ENCODE measurements around the gene MTNR1B.

MTNR1B gene

GRCh38 chr11:92993004-92993403, 23.6 kb downstream of the MTNR1B start:
- Histone ChIP-seq H3K23ac (ENCODE audit: low read depth, low read length, poor library complexity) (no peak overlapping the region), H4K91ac (ENCODE audit: low read depth, low read length, poor library complexity) (no peak overlapping the region), H3K4me2 (ENCODE audit: insufficient read depth, low read length, poor library complexity, severe bottlenecking) (no peak overlapping the region), H4K8ac (ENCODE audit: low read depth, low read length) (no peak overlapping the region), H3K27me3 (ENCODE audit: control insufficient read depth in 3 of 3, insufficient read depth in 3 of 3, low read depth in 1 of 3, low read length in 3 of 3) (no peaks in the 10 kb centered on the region), H2BK5ac (ENCODE audit: low read length) (no peak overlapping the region), H3K36me3 (replicated peaks in 1 of 2; ENCODE audit: control insufficient read depth in 2 of 2, insufficient read depth in 2 of 2, low read length in 2 of 2) (no peaks in the 10 kb centered on the region), H2BK15ac (ENCODE audit: low read length) (no peak overlapping the region), H2BK12ac (ENCODE audit: low read length) (no peak overlapping the region), H3K4ac (ENCODE audit: low read length) (no peak overlapping the region), H3K4me1 (ENCODE audit: control insufficient read depth in 2 of 2, insufficient read depth in 1 of 2, low read depth in 1 of 2, low read length in 2 of 2) (no peaks in the 10 kb centered on the region), H3K14ac (ENCODE audit: low read length) (no peak overlapping the region), H3K9ac (ENCODE audit: low read depth, low read length, poor library complexity) (no peak overlapping the region), H3K4me3 (ENCODE audit: low read length in 2 of 2) (no peak overlapping the region), H2BK120ac (ENCODE audit: low read depth, low read length) (no peak overlapping the region), H2AFZ (ENCODE audit: low read length) (no peak overlapping the region), H3K18ac (ENCODE audit: low read length) (no peak overlapping the region), H2AK5ac (ENCODE audit: low read depth, low read length) (no peak overlapping the region), H3K9me3 (replicated peaks in 1 of 2; ENCODE audit: control insufficient read depth in 2 of 2, insufficient read depth in 1 of 2, low read depth in 1 of 2, low read length in 2 of 2) (peaks cover 3% of the 10 kb centered on the region in 2 donors), H3K27ac (replicated peaks; ENCODE audit: low read length) (no peak overlapping the region), H3K79me1 (ENCODE audit: low read depth, low read length) (no peaks in the 10 kb centered on the region)
- no peak for DNase-seq (ENCODE audit: low spot score)

- WGBS, 2 donors (ENCODE audit: extremely low coverage in 2 of 2, insufficient read length in 2 of 2, insufficient replicate concordance in 1 of 2) = no CpG with 5 or more reads among the region's 2 CpGs
- Histone ChIP-seq H3K23ac (ENCODE audit: low read depth, low read length, poor library complexity) (no peak overlapping the region), H3K79me1 (ENCODE audit: low read depth, low read length) (no peaks in the 10 kb centered on the region), H3K4me2 (ENCODE audit: insufficient read depth, low read length, poor library complexity, severe bottlenecking) (no peak overlapping the region), H2BK12ac (ENCODE audit: low read length) (no peak overlapping the region), H3K9me3 (replicated peaks in 1 of 2; ENCODE audit: control insufficient read depth in 2 of 2, insufficient read depth in 1 of 2, low read depth in 1 of 2, low read length in 2 of 2) (peaks cover 0 to 2% of the 10 kb centered on the region in 2 donors), H3K4ac (ENCODE audit: low read length) (no peak overlapping the region), H4K91ac (ENCODE audit: low read depth, low read length, poor library complexity) (no peak overlapping the region), H3K27me3 (ENCODE audit: control insufficient read depth in 3 of 3, insufficient read depth in 3 of 3, low read depth in 1 of 3, low read length in 3 of 3) (no peaks in the 10 kb centered on the region), H3K14ac (ENCODE audit: low read length) (no peak overlapping the region), H4K8ac (ENCODE audit: low read depth, low read length) (no peak overlapping the region), H3K36me3 (replicated peaks in 1 of 2; ENCODE audit: control insufficient read depth in 2 of 2, insufficient read depth in 2 of 2, low read length in 2 of 2) (no peaks in the 10 kb centered on the region), H3K18ac (ENCODE audit: low read length) (no peak overlapping the region), H2BK120ac (ENCODE audit: low read depth, low read length) (no peak overlapping the region), H2BK15ac (ENCODE audit: low read length) (no peak overlapping the region), H2AFZ (ENCODE audit: low read length) (peak overlapping the region; percentile 15), H3K4me3 (ENCODE audit: low read length in 2 of 2) (no peak overlapping the region), H2BK5ac (ENCODE audit: low read length) (no peak overlapping the region), H3K27ac (replicated peaks; ENCODE audit: low read length) (no peak overlapping the region), H2AK5ac (ENCODE audit: low read depth, low read length) (no peak overlapping the region), H3K4me1 (ENCODE audit: control insufficient read depth in 2 of 2, insufficient read depth in 1 of 2, low read depth in 1 of 2, low read length in 2 of 2) (peaks cover 1 to 4% of the 10 kb centered on the region in 2 donors), H3K9ac (ENCODE audit: low read depth, low read length, poor library complexity) (no peak overlapping the region)
- no peak for DNase-seq (ENCODE audit: low spot score)
These were observed 31.3 kb downstream of the MTNR1B start for GRCh38 chr11:93000511-93001476.

- H3K79me1 ChIP-seq (ENCODE audit: low read depth, low read length) = no peaks in the 10 kb centered on the region
- no peak overlapping the region for H4K8ac ChIP-seq (ENCODE audit: low read depth, low read length)
- no peak overlapping the region for H2BK120ac ChIP-seq (ENCODE audit: low read depth, low read length)
- H3K4me2 ChIP-seq (ENCODE audit: insufficient read depth, low read length, poor library complexity, severe bottlenecking) = no peak overlapping the region
- no peak overlapping the region for H2AK5ac ChIP-seq (ENCODE audit: low read depth, low read length)
- H3K9me3 ChIP-seq (replicated peaks in 1 of 2; ENCODE audit: control insufficient read depth in 2 of 2, insufficient read depth in 1 of 2, low read depth in 1 of 2, low read length in 2 of 2) = peaks cover 0 to 2% of the 10 kb centered on the region in 2 donors
- H2BK15ac ChIP-seq (ENCODE audit: low read length) = no peak overlapping the region
- no peak overlapping the region for H2BK5ac ChIP-seq (ENCODE audit: low read length)
- H3K18ac ChIP-seq (ENCODE audit: low read length) = no peak overlapping the region
- no peak overlapping the region for H3K9ac ChIP-seq (ENCODE audit: low read depth, low read length, poor library complexity)
- no peak overlapping the region for H3K27ac ChIP-seq (replicated peaks; ENCODE audit: low read length)
- H3K23ac ChIP-seq (ENCODE audit: low read depth, low read length, poor library complexity) = no peak overlapping the region
- H3K36me3 ChIP-seq (replicated peaks in 1 of 2; ENCODE audit: control insufficient read depth in 2 of 2, insufficient read depth in 2 of 2, low read length in 2 of 2) = no peaks in the 10 kb centered on the region
- no peak overlapping the region for H3K4me3 ChIP-seq (ENCODE audit: low read length in 2 of 2)
- no peak for DNase-seq (ENCODE audit: low spot score)
- no peak overlapping the region for H2AFZ ChIP-seq (ENCODE audit: low read length)
- no peak overlapping the region for H3K4ac ChIP-seq (ENCODE audit: low read length)
- no peak overlapping the region for H2BK12ac ChIP-seq (ENCODE audit: low read length)
- peaks cover 1 to 4% of the 10 kb centered on the region in 2 donors for H3K4me1 ChIP-seq (ENCODE audit: control insufficient read depth in 2 of 2, insufficient read depth in 1 of 2, low read depth in 1 of 2, low read length in 2 of 2)
- H3K14ac ChIP-seq (ENCODE audit: low read length) = no peak overlapping the region
- H3K27me3 ChIP-seq (ENCODE audit: control insufficient read depth in 3 of 3, insufficient read depth in 3 of 3, low read depth in 1 of 3, low read length in 3 of 3) = no peaks in the 10 kb centered on the region
- no peak overlapping the region for H4K91ac ChIP-seq (ENCODE audit: low read depth, low read length, poor library complexity)
These were observed 32.4 kb downstream of the MTNR1B start for GRCh38 chr11:93001806-93002205.

GRCh38 chr11:93002380-93002779, 32.9 kb downstream of the MTNR1B start:
- Histone ChIP-seq H3K9me3 (replicated peaks in 1 of 2; ENCODE audit: control insufficient read depth in 2 of 2, insufficient read depth in 1 of 2, low read depth in 1 of 2, low read length in 2 of 2) (peaks cover 0 to 2% of the 10 kb centered on the region in 2 donors), H2BK15ac (ENCODE audit: low read length) (no peak overlapping the region), H3K4ac (ENCODE audit: low read length) (no peak overlapping the region), H3K4me2 (ENCODE audit: insufficient read depth, low read length, poor library complexity, severe bottlenecking) (no peak overlapping the region), H3K9ac (ENCODE audit: low read depth, low read length, poor library complexity) (no peak overlapping the region), H3K36me3 (replicated peaks in 1 of 2; ENCODE audit: control insufficient read depth in 2 of 2, insufficient read depth in 2 of 2, low read length in 2 of 2) (no peaks in the 10 kb centered on the region), H3K4me1 (ENCODE audit: control insufficient read depth in 2 of 2, insufficient read depth in 1 of 2, low read depth in 1 of 2, low read length in 2 of 2) (peaks cover 1 to 4% of the 10 kb centered on the region in 2 donors), H2BK12ac (ENCODE audit: low read length) (no peak overlapping the region), H3K79me1 (ENCODE audit: low read depth, low read length) (no peaks in the 10 kb centered on the region), H4K91ac (ENCODE audit: low read depth, low read length, poor library complexity) (no peak overlapping the region), H2BK120ac (ENCODE audit: low read depth, low read length) (no peak overlapping the region), H3K27ac (replicated peaks; ENCODE audit: low read length) (no peak overlapping the region), H2BK5ac (ENCODE audit: low read length) (no peak overlapping the region), H3K14ac (ENCODE audit: low read length) (no peak overlapping the region), H3K18ac (ENCODE audit: low read length) (no peak overlapping the region), H2AFZ (ENCODE audit: low read length) (no peak overlapping the region), H3K27me3 (ENCODE audit: control insufficient read depth in 3 of 3, insufficient read depth in 3 of 3, low read depth in 1 of 3, low read length in 3 of 3) (no peaks in the 10 kb centered on the region), H3K23ac (ENCODE audit: low read depth, low read length, poor library complexity) (no peak overlapping the region), H4K8ac (ENCODE audit: low read depth, low read length) (no peak overlapping the region), H3K4me3 (ENCODE audit: low read length in 2 of 2) (no peak overlapping the region), H2AK5ac (ENCODE audit: low read depth, low read length) (no peak overlapping the region)
- WGBS, 2 donors (ENCODE audit: extremely low coverage in 2 of 2, insufficient read length in 2 of 2, insufficient replicate concordance in 1 of 2) = no CpG with 5 or more reads among the region's 3 CpGs
- DNase-seq (ENCODE audit: low spot score) = no peak
